ENCODE measurements around the gene WWOX.

WWOX gene

DNA sequence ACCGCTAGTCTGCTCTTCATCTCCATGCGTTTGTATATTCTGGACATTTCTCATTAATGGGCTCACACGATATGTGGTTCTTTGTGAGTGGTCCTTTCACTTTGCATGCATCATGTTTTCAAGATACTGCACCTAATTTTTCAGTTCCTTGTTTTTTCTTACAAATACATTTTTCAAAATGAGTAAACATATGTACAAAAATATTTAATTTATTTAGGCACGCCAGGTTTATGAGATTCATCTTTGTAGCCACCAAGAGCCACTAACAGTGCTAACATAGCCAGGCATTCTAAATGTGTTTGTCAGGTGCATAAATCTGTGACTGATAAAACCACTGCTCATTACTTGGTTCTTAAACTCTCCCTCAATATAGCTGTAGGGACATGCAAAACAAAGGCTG, 375.3 kb downstream of the WWOX start:
- no peak for ATAC-seq
- TF ChIP-seq, protein P1, sequence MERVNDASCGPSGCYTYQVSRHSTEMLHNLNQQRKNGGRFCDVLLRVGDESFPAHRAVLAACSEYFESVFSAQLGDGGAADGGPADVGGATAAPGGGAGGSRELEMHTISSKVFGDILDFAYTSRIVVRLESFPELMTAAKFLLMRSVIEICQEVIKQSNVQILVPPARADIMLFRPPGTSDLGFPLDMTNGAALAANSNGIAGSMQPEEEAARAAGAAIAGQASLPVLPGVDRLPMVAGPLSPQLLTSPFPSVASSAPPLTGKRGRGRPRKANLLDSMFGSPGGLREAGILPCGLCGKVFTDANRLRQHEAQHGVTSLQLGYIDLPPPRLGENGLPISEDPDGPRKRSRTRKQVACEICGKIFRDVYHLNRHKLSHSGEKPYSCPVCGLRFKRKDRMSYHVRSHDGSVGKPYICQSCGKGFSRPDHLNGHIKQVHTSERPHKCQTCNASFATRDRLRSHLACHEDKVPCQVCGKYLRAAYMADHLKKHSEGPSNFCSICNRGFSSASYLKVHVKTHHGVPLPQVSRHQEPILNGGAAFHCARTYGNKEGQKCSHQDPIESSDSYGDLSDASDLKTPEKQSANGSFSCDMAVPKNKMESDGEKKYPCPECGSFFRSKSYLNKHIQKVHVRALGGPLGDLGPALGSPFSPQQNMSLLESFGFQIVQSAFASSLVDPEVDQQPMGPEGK (CRISPR knock-in tag; IDR thresholded peaks at IDR 0.05; ENCODE audit: borderline replicate concordance), result no peak
- TF ChIP-seq RARB (CRISPR knock-in tag; IDR thresholded peaks at IDR 0.05), result no peak
- TF ChIP-seq ARNTL (CRISPR knock-in tag; IDR thresholded peaks at IDR 0.05; ENCODE audit: borderline replicate concordance, low read depth), result no peak
- TF ChIP-seq ZNF565 (CRISPR knock-in tag; conservative IDR thresholded peaks at IDR 0.05; ENCODE audit: low read depth), result no peak
- no peak for TF ChIP-seq ESRRG (CRISPR knock-in tag; IDR thresholded peaks at IDR 0.05)
- TF ChIP-seq ZC3H10 (CRISPR knock-in tag; IDR thresholded peaks at IDR 0.05), result no peak
- TF ChIP-seq ZNF70 (CRISPR knock-in tag; IDR thresholded peaks at IDR 0.05), result no peak
- TF ChIP-seq, protein P2, sequence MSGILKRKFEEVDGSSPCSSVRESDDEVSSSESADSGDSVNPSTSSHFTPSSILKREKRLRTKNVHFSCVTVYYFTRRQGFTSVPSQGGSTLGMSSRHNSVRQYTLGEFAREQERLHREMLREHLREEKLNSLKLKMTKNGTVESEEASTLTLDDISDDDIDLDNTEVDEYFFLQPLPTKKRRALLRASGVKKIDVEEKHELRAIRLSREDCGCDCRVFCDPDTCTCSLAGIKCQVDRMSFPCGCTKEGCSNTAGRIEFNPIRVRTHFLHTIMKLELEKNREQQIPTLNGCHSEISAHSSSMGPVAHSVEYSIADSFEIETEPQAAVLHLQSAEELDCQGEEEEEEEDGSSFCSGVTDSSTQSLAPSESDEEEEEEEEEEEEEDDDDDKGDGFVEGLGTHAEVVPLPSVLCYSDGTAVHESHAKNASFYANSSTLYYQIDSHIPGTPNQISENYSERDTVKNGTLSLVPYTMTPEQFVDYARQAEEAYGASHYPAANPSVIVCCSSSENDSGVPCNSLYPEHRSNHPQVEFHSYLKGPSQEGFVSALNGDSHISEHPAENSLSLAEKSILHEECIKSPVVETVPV (CRISPR knock-in tag; IDR thresholded peaks at IDR 0.05), result no peak
- TF ChIP-seq ZFP3 (CRISPR knock-in tag; IDR thresholded peaks at IDR 0.05), result no peak
- no peak for TF ChIP-seq BACH2 (CRISPR knock-in tag; IDR thresholded peaks at IDR 0.05; ENCODE audit: borderline replicate concordance)
- TF ChIP-seq ISL1 (CRISPR knock-in tag; IDR thresholded peaks at IDR 0.05), result no peak

DNA sequence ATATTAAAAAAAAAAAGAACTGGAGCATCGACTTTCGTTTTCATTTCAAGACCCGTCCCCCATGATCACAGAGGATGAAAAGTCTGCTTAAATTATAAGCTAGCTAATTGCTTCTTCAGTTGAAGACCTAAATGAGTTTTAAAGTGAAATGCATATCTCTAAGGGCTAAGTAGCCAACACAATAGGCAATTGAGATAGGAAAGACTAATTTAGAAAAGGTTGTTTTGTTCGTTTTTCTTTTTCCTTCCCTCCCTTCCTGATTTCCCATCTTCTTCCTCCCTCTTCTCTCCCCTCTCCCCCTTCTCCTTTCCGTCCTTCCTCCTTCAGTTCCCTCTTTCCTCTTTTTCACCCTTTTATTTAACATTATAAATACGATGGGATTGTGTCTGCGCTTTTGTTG, 377.2 kb downstream of the WWOX start:
- TF ChIP-seq CSDC2 (CRISPR knock-in tag; IDR thresholded peaks at IDR 0.05) (no peak), TOX (CRISPR knock-in tag; IDR thresholded peaks at IDR 0.05; ENCODE audit: borderline replicate concordance) (no peak), BACH2 (CRISPR knock-in tag; IDR thresholded peaks at IDR 0.05; ENCODE audit: borderline replicate concordance) (no peak), ZNF70 (CRISPR knock-in tag; IDR thresholded peaks at IDR 0.05) (no peak), OSR1 (CRISPR knock-in tag; IDR thresholded peaks at IDR 0.05) (no peak), ZNF8 (CRISPR knock-in tag; IDR thresholded peaks at IDR 0.05) (no peak), ZFP30 (CRISPR knock-in tag; IDR thresholded peaks at IDR 0.05) (no peak), TCF4 (CRISPR knock-in tag; IDR thresholded peaks at IDR 0.05; ENCODE audit: borderline replicate concordance) (no peak), ARNTL (CRISPR knock-in tag; IDR thresholded peaks at IDR 0.05; ENCODE audit: borderline replicate concordance, low read depth) (no peak), GLIS3 (CRISPR knock-in tag; IDR thresholded peaks at IDR 0.05) (no peak), SNAI2 (CRISPR knock-in tag; IDR thresholded peaks at IDR 0.05) (no peak), ISL1 (CRISPR knock-in tag; IDR thresholded peaks at IDR 0.05) (no peak), ESRRG (CRISPR knock-in tag; IDR thresholded peaks at IDR 0.05) (no peak), RARB (CRISPR knock-in tag; IDR thresholded peaks at IDR 0.05) (no peak), ZC3H10 (CRISPR knock-in tag; IDR thresholded peaks at IDR 0.05) (no peak), ZNF565 (CRISPR knock-in tag; conservative IDR thresholded peaks at IDR 0.05; ENCODE audit: low read depth) (no peak)
- TF ChIP-seq, protein P1 (CRISPR knock-in tag; IDR thresholded peaks at IDR 0.05; ENCODE audit: borderline replicate concordance), result no peak
- TF ChIP-seq, protein P3, sequence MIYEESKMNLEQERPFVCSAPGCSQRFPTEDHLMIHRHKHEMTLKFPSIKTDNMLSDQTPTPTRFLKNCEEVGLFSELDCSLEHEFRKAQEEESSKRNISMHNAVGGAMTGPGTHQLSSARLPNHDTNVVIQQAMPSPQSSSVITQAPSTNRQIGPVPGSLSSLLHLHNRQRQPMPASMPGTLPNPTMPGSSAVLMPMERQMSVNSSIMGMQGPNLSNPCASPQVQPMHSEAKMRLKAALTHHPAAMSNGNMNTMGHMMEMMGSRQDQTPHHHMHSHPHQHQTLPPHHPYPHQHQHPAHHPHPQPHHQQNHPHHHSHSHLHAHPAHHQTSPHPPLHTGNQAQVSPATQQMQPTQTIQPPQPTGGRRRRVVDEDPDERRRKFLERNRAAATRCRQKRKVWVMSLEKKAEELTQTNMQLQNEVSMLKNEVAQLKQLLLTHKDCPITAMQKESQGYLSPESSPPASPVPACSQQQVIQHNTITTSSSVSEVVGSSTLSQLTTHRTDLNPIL (CRISPR knock-in tag; IDR thresholded peaks at IDR 0.05; ENCODE audit: low read depth), result no peak
- TF ChIP-seq, protein P4, sequence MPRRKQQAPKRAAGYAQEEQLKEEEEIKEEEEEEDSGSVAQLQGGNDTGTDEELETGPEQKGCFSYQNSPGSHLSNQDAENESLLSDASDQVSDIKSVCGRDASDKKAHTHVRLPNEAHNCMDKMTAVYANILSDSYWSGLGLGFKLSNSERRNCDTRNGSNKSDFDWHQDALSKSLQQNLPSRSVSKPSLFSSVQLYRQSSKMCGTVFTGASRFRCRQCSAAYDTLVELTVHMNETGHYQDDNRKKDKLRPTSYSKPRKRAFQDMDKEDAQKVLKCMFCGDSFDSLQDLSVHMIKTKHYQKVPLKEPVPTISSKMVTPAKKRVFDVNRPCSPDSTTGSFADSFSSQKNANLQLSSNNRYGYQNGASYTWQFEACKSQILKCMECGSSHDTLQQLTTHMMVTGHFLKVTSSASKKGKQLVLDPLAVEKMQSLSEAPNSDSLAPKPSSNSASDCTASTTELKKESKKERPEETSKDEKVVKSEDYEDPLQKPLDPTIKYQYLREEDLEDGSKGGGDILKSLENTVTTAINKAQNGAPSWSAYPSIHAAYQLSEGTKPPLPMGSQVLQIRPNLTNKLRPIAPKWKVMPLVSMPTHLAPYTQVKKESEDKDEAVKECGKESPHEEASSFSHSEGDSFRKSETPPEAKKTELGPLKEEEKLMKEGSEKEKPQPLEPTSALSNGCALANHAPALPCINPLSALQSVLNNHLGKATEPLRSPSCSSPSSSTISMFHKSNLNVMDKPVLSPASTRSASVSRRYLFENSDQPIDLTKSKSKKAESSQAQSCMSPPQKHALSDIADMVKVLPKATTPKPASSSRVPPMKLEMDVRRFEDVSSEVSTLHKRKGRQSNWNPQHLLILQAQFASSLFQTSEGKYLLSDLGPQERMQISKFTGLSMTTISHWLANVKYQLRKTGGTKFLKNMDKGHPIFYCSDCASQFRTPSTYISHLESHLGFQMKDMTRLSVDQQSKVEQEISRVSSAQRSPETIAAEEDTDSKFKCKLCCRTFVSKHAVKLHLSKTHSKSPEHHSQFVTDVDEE (CRISPR knock-in tag; IDR thresholded peaks at IDR 0.05), result no peak
- TF ChIP-seq, protein P5, sequence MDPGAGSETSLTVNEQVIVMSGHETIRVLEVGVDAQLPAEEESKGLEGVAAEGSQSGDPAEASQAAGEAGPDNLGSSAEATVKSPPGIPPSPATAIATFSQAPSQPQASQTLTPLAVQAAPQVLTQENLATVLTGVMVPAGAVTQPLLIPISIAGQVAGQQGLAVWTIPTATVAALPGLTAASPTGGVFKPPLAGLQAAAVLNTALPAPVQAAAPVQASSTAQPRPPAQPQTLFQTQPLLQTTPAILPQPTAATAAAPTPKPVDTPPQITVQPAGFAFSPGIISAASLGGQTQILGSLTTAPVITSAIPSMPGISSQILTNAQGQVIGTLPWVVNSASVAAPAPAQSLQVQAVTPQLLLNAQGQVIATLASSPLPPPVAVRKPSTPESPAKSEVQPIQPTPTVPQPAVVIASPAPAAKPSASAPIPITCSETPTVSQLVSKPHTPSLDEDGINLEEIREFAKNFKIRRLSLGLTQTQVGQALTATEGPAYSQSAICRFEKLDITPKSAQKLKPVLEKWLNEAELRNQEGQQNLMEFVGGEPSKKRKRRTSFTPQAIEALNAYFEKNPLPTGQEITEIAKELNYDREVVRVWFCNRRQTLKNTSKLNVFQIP (CRISPR knock-in tag; IDR thresholded peaks at IDR 0.05; ENCODE audit: borderline replicate concordance, low read depth), result no peak
- no peak for ATAC-seq

All from SK-N-SH treated with all-trans-retinoic acid at 6 μM for 48 hours (cell line).